ENCODE results near the gene GALNT13.

GALNT13 gene

DNA sequence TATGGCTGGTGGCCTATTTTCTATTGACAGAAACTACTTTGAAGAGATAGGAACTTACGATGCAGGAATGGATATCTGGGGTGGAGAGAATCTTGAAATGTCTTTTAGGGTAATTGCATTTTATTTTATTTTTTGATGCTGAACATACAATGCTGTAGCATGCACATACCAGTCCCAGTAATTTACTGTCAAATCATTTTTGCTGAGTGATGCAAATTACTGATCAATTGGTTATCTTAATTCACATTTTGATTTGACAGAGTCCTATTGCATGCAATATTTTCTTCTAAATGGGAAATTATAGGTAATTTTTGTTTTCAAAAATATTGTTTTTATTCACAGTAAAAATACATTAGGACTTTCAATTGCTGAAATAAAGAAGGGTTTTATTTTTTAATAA lies 387.3 kb downstream of the GALNT13 start:
- no peak overlapping the region for H3K14ac ChIP-seq (ENCODE audit: low read length)
- WGBS, 2 donors (ENCODE audit: extremely low coverage in 2 of 2, insufficient read length in 2 of 2, insufficient replicate concordance in 1 of 2): no CpG with 5 or more reads among the region's 1 CpG
- H3K27ac ChIP-seq (replicated peaks; ENCODE audit: low read length): no peak overlapping the region
- H3K18ac ChIP-seq (ENCODE audit: low read length): no peak overlapping the region
- no peak overlapping the region for H3K4ac ChIP-seq (ENCODE audit: low read length)
- no peaks in the 10 kb centered on the region for H3K4me1 ChIP-seq (ENCODE audit: control insufficient read depth in 2 of 2, insufficient read depth in 1 of 2, low read depth in 1 of 2, low read length in 2 of 2)
- H3K4me3 ChIP-seq (ENCODE audit: low read length in 2 of 2): no peak overlapping the region
- no peak overlapping the region for H2BK120ac ChIP-seq (ENCODE audit: low read depth, low read length)
- H3K23ac ChIP-seq (ENCODE audit: low read depth, low read length, poor library complexity): no peak overlapping the region
- no peak overlapping the region for H2AFZ ChIP-seq (ENCODE audit: low read length)
- H3K36me3 ChIP-seq (replicated peaks in 1 of 2; ENCODE audit: control insufficient read depth in 2 of 2, insufficient read depth in 2 of 2, low read length in 2 of 2): no peaks in the 10 kb centered on the region
- no peaks in the 10 kb centered on the region for H3K79me1 ChIP-seq (ENCODE audit: low read depth, low read length)
- no peak overlapping the region for H3K9ac ChIP-seq (ENCODE audit: low read depth, low read length, poor library complexity)
- H3K4me2 ChIP-seq (ENCODE audit: insufficient read depth, low read length, poor library complexity, severe bottlenecking): no peak overlapping the region
- H3K27me3 ChIP-seq (ENCODE audit: control insufficient read depth in 3 of 3, insufficient read depth in 3 of 3, low read depth in 1 of 3, low read length in 3 of 3): no peaks in the 10 kb centered on the region
- H3K9me3 ChIP-seq (replicated peaks in 1 of 2; ENCODE audit: control insufficient read depth in 2 of 2, insufficient read depth in 1 of 2, low read depth in 1 of 2, low read length in 2 of 2): no peaks in the 10 kb centered on the region
- no peak overlapping the region for H4K8ac ChIP-seq (ENCODE audit: low read depth, low read length)
- H4K91ac ChIP-seq (ENCODE audit: low read depth, low read length, poor library complexity): no peak overlapping the region
- no peak overlapping the region for H2BK5ac ChIP-seq (ENCODE audit: low read length)
- no peak overlapping the region for H2BK12ac ChIP-seq (ENCODE audit: low read length)
- DNase-seq (ENCODE audit: low spot score): no peak
- no peak overlapping the region for H2BK15ac ChIP-seq (ENCODE audit: low read length)
- no peak overlapping the region for H2AK5ac ChIP-seq (ENCODE audit: low read depth, low read length)

GRCh38 chr2:154261473-154262027 lies 389.8 kb downstream of the GALNT13 start:
- Histone ChIP-seq H2AK5ac (ENCODE audit: low read depth, low read length) (no peak overlapping the region), H3K4ac (ENCODE audit: low read length) (no peak overlapping the region), H4K91ac (ENCODE audit: low read depth, low read length, poor library complexity) (no peak overlapping the region), H3K23ac (ENCODE audit: low read depth, low read length, poor library complexity) (no peak overlapping the region), H3K9ac (ENCODE audit: low read depth, low read length, poor library complexity) (no peak overlapping the region), H3K27me3 (ENCODE audit: control insufficient read depth in 3 of 3, insufficient read depth in 3 of 3, low read depth in 1 of 3, low read length in 3 of 3) (no peaks in the 10 kb centered on the region), H3K79me1 (ENCODE audit: low read depth, low read length) (no peaks in the 10 kb centered on the region), H3K36me3 (replicated peaks in 1 of 2; ENCODE audit: control insufficient read depth in 2 of 2, insufficient read depth in 2 of 2, low read length in 2 of 2) (no peaks in the 10 kb centered on the region), H3K9me3 (replicated peaks in 1 of 2; ENCODE audit: control insufficient read depth in 2 of 2, insufficient read depth in 1 of 2, low read depth in 1 of 2, low read length in 2 of 2) (no peaks in the 10 kb centered on the region), H2BK15ac (ENCODE audit: low read length) (no peak overlapping the region), H3K14ac (ENCODE audit: low read length) (no peak overlapping the region), H3K4me1 (ENCODE audit: control insufficient read depth in 2 of 2, insufficient read depth in 1 of 2, low read depth in 1 of 2, low read length in 2 of 2) (no peaks in the 10 kb centered on the region), H3K4me3 (ENCODE audit: low read length in 2 of 2) (no peak overlapping the region), H2BK5ac (ENCODE audit: low read length) (no peak overlapping the region), H2BK120ac (ENCODE audit: low read depth, low read length) (no peak overlapping the region), H3K27ac (replicated peaks; ENCODE audit: low read length) (no peak overlapping the region), H3K18ac (ENCODE audit: low read length) (no peak overlapping the region), H4K8ac (ENCODE audit: low read depth, low read length) (no peak overlapping the region), H2AFZ (ENCODE audit: low read length) (no peak overlapping the region), H2BK12ac (ENCODE audit: low read length) (no peak overlapping the region), H3K4me2 (ENCODE audit: insufficient read depth, low read length, poor library complexity, severe bottlenecking) (no peak overlapping the region)
- DNase-seq (ENCODE audit: low spot score): no peak
- WGBS, 2 donors (ENCODE audit: extremely low coverage in 2 of 2, insufficient read length in 2 of 2, insufficient replicate concordance in 1 of 2): no CpG with 5 or more reads among the region's 2 CpGs

- Histone ChIP-seq H2BK5ac (ENCODE audit: low read length) (no peak overlapping the region), H3K36me3 (replicated peaks in 1 of 2; ENCODE audit: control insufficient read depth in 2 of 2, insufficient read depth in 2 of 2, low read length in 2 of 2) (no peaks in the 10 kb centered on the region), H2AFZ (ENCODE audit: low read length) (no peak overlapping the region), H3K27ac (replicated peaks; ENCODE audit: low read length) (no peak overlapping the region), H3K18ac (ENCODE audit: low read length) (no peak overlapping the region), H4K8ac (ENCODE audit: low read depth, low read length) (no peak overlapping the region), H3K9me3 (replicated peaks in 1 of 2; ENCODE audit: control insufficient read depth in 2 of 2, insufficient read depth in 1 of 2, low read depth in 1 of 2, low read length in 2 of 2) (no peaks in the 10 kb centered on the region), H3K4me3 (ENCODE audit: low read length in 2 of 2) (no peak overlapping the region), H3K9ac (ENCODE audit: low read depth, low read length, poor library complexity) (no peak overlapping the region), H2BK12ac (ENCODE audit: low read length) (no peak overlapping the region), H3K4me2 (ENCODE audit: insufficient read depth, low read length, poor library complexity, severe bottlenecking) (no peak overlapping the region), H3K27me3 (ENCODE audit: control insufficient read depth in 3 of 3, insufficient read depth in 3 of 3, low read depth in 1 of 3, low read length in 3 of 3) (no peaks in the 10 kb centered on the region), H3K79me1 (ENCODE audit: low read depth, low read length) (no peaks in the 10 kb centered on the region), H3K23ac (ENCODE audit: low read depth, low read length, poor library complexity) (no peak overlapping the region), H2AK5ac (ENCODE audit: low read depth, low read length) (no peak overlapping the region), H3K4ac (ENCODE audit: low read length) (no peak overlapping the region), H4K91ac (ENCODE audit: low read depth, low read length, poor library complexity) (no peak overlapping the region), H3K4me1 (ENCODE audit: control insufficient read depth in 2 of 2, insufficient read depth in 1 of 2, low read depth in 1 of 2, low read length in 2 of 2) (no peaks in the 10 kb centered on the region), H2BK120ac (ENCODE audit: low read depth, low read length) (no peak overlapping the region), H3K14ac (ENCODE audit: low read length) (no peak overlapping the region), H2BK15ac (ENCODE audit: low read length) (no peak overlapping the region)
- no peak for DNase-seq (ENCODE audit: low spot score)
Measured at GRCh38 chr2:154263206-154263605, 391.5 kb downstream of the GALNT13 start.

DNA sequence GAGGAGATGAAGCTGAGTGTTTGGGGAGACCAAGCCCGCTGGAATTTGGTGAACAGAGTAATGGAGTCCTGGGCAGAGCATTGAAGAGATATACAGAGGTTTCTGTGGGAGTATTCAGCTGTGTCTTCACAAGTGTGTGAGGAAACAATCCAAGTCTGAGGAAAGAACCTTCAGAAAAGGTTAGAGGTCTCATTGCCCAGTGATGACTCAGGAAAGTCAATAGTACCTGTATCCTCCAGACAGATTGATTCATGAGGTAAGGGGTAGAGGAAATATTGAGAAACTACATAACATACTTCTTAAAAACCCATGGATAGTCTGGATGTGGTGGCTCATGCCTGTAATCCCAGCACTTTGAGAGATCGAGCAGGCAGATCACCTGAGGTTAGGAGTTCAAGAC lies 392.3 kb downstream of the GALNT13 start:
- Histone ChIP-seq H2BK12ac (ENCODE audit: low read length) (no peak overlapping the region), H3K4me1 (ENCODE audit: control insufficient read depth in 2 of 2, insufficient read depth in 1 of 2, low read depth in 1 of 2, low read length in 2 of 2) (no peaks in the 10 kb centered on the region), H3K27ac (replicated peaks; ENCODE audit: low read length) (no peak overlapping the region), H3K4me3 (ENCODE audit: low read length in 2 of 2) (no peak overlapping the region), H4K8ac (ENCODE audit: low read depth, low read length) (no peak overlapping the region), H3K18ac (ENCODE audit: low read length) (no peak overlapping the region), H2BK5ac (ENCODE audit: low read length) (no peak overlapping the region), H2BK15ac (ENCODE audit: low read length) (no peak overlapping the region), H2BK120ac (ENCODE audit: low read depth, low read length) (no peak overlapping the region), H4K91ac (ENCODE audit: low read depth, low read length, poor library complexity) (no peak overlapping the region), H3K4me2 (ENCODE audit: insufficient read depth, low read length, poor library complexity, severe bottlenecking) (no peak overlapping the region), H3K36me3 (replicated peaks in 1 of 2; ENCODE audit: control insufficient read depth in 2 of 2, insufficient read depth in 2 of 2, low read length in 2 of 2) (no peaks in the 10 kb centered on the region), H3K9ac (ENCODE audit: low read depth, low read length, poor library complexity) (no peak overlapping the region), H2AK5ac (ENCODE audit: low read depth, low read length) (no peak overlapping the region), H3K4ac (ENCODE audit: low read length) (no peak overlapping the region), H3K27me3 (ENCODE audit: control insufficient read depth in 3 of 3, insufficient read depth in 3 of 3, low read depth in 1 of 3, low read length in 3 of 3) (no peaks in the 10 kb centered on the region), H3K23ac (ENCODE audit: low read depth, low read length, poor library complexity) (no peak overlapping the region), H3K79me1 (ENCODE audit: low read depth, low read length) (no peaks in the 10 kb centered on the region), H3K9me3 (replicated peaks in 1 of 2; ENCODE audit: control insufficient read depth in 2 of 2, insufficient read depth in 1 of 2, low read depth in 1 of 2, low read length in 2 of 2) (no peaks in the 10 kb centered on the region), H2AFZ (ENCODE audit: low read length) (no peak overlapping the region), H3K14ac (ENCODE audit: low read length) (no peak overlapping the region)
- no peak for DNase-seq (ENCODE audit: low spot score)
- no CpG with 5 or more reads among the region's 2 CpGs for WGBS, 2 donors (ENCODE audit: extremely low coverage in 2 of 2, insufficient read length in 2 of 2, insufficient replicate concordance in 1 of 2)
